Measurements from ENCODE around the gene GALR2. TPM values are rescaled to one million over a fixed set of nuclear protein-coding genes. Genes with fewer than 3 reads are reported as not detected.

Gene GALR2
- total RNA-seq, 3 donors from 2014 or later: not detected

GRCh38 chr17:76094046-76094445, 19.5 kb downstream of the GALR2 start:
- Histone ChIP-seq H3K9me3 (no peaks in the 10 kb centered on the region), H3K4me1 (no peaks in the 10 kb centered on the region), H3K4me3 (no peak overlapping the region), H3K36me3 (no peaks in the 10 kb centered on the region), H3K27me3 (no peaks in the 10 kb centered on the region), H3K27ac (no peak overlapping the region)
- TF ChIP-seq CTCF (IDR thresholded peaks at IDR 0.05) (no peak), POLR2A (IDR thresholded peaks at IDR 0.05) (no peak), POLR2AphosphoS5 (IDR thresholded peaks at IDR 0.05) (no peak)
- intact Hi-C loops (cut with DNase I; ENCODE audit: low total_unique reads): no loop called here
- no peak for DNase-seq (ENCODE audit: low spot score in 2 of 2)

GRCh38 chr17:76095943-76096342, 21.4 kb downstream of the GALR2 start:
- Histone ChIP-seq H3K9me3 (no peaks in the 10 kb centered on the region), H3K27me3 (no peaks in the 10 kb centered on the region), H3K4me1 (no peaks in the 10 kb centered on the region), H3K27ac (no peak overlapping the region), H3K4me3 (no peak overlapping the region), H3K36me3 (no peaks in the 10 kb centered on the region)
- TF ChIP-seq CTCF (IDR thresholded peaks at IDR 0.05) (no peak), POLR2AphosphoS5 (IDR thresholded peaks at IDR 0.05) (no peak), POLR2A (IDR thresholded peaks at IDR 0.05) (no peak)
- intact Hi-C loops (cut with DNase I; ENCODE audit: low total_unique reads): no loop called here
- no peak for DNase-seq (ENCODE audit: low spot score in 2 of 2)

- intact Hi-C loops (cut with DNase I; ENCODE audit: low total_unique reads): no loop called here
- no peak overlapping the region for H3K4me3 ChIP-seq
- no peaks in the 10 kb centered on the region for H3K36me3 ChIP-seq
- H3K27ac ChIP-seq: no peak overlapping the region
- no peak for DNase-seq (ENCODE audit: low spot score in 2 of 2)
- H3K27me3 ChIP-seq: no peaks in the 10 kb centered on the region
- H3K9me3 ChIP-seq: no peaks in the 10 kb centered on the region
- H3K4me1 ChIP-seq: peaks cover 0 to 6% of the 10 kb centered on the region in 2 donors
- no peak for TF ChIP-seq POLR2AphosphoS5 (IDR thresholded peaks at IDR 0.05)
- TF ChIP-seq CTCF (IDR thresholded peaks at IDR 0.05): no peak
- no peak for TF ChIP-seq POLR2A (IDR thresholded peaks at IDR 0.05)
These were observed 23.2 kb downstream of the GALR2 start for GRCh38 chr17:76097716-76098295.

GRCh38 chr17:76102944-76103273, 28.3 kb downstream of the GALR2 start:
- no peak for TF ChIP-seq POLR2A (IDR thresholded peaks at IDR 0.05)
- no peak for TF ChIP-seq POLR2AphosphoS5 (IDR thresholded peaks at IDR 0.05)
- TF ChIP-seq CTCF (IDR thresholded peaks at IDR 0.05): no peak
- no peak for DNase-seq (ENCODE audit: low spot score in 2 of 2)
- peaks cover 0 to 14% of the 10 kb centered on the region in 2 donors for H3K4me1 ChIP-seq
- no peaks in the 10 kb centered on the region for H3K9me3 ChIP-seq
- no peaks in the 10 kb centered on the region for H3K36me3 ChIP-seq
- peak overlapping the region; percentile 88 to 89 for H3K27ac ChIP-seq
- intact Hi-C loops (cut with DNase I; ENCODE audit: low total_unique reads): no loop called here
- no peaks in the 10 kb centered on the region for H3K27me3 ChIP-seq
- H3K4me3 ChIP-seq: peak overlapping the region; percentile 63 to 88 (median 87)

- TF ChIP-seq CTCF (IDR thresholded peaks at IDR 0.05) (peak in 2 of 3 donors; percentile 10 to 13), POLR2AphosphoS5 (IDR thresholded peaks at IDR 0.05) (peak in 2 of 3 donors; percentile 50 to 79), POLR2A (IDR thresholded peaks at IDR 0.05) (peak; percentile 28)
- DNase-seq (ENCODE audit: low spot score in 2 of 2): peak; percentile 86 to 91
- H3K36me3 ChIP-seq: no peaks in the 10 kb centered on the region
- H3K4me1 ChIP-seq: peaks cover 0 to 14% of the 10 kb centered on the region in 2 donors
- peak within 1 kb of the TSS; percentile 88 to 89 for H3K27ac ChIP-seq
- H3K9me3 ChIP-seq: no peaks in the 10 kb centered on the region
- peak within 1 kb of the TSS; percentile 63 to 88 (median 87) for H3K4me3 ChIP-seq
- no peaks in the 10 kb centered on the region for H3K27me3 ChIP-seq
- intact Hi-C loops (cut with DNase I; ENCODE audit: low total_unique reads): no loop called here
These were observed 28.9 kb downstream of the GALR2 start, which contains the start of gene EXOC7 for GRCh38 chr17:76103274-76104139. TSS of gene EXOC7 (minus strand) at chr17:76103787. CDS start at chr17:76103692, 95 bp downstream.

Data from breast epithelium (tissue), 4 donors.